Activated CD4-positive, CD25-positive, alpha-beta regulatory T cell (primary cell): Measurements from ENCODE around the gene PDE6C.

Source experiments
- DNase-seq, 4 experiments: peaks; one replicate each; lab custom pipeline; 2025; lab: John Stamatoyannopoulos, UW

Gene PDE6C

GRCh38 chr10:93612311-93612710 is at the start of gene PDE6C:
PDE6C (plus strand) TSS chr10:93612537; CDS start chr10:93612726, 189 bp downstream.
- no peak for DNase-seq

GRCh38 chr10:93565446-93565845 is 46.9 kb upstream of the PDE6C start:
- no peak for DNase-seq

- no peak for DNase-seq
These were observed 45.7 kb upstream of the PDE6C start, which contains the start of gene FFAR4 for GRCh38 chr10:93566435-93567276. FFAR4 (plus strand) TSS chr10:93566665; CDS start chr10:93566721, 56 bp downstream.

DNA sequence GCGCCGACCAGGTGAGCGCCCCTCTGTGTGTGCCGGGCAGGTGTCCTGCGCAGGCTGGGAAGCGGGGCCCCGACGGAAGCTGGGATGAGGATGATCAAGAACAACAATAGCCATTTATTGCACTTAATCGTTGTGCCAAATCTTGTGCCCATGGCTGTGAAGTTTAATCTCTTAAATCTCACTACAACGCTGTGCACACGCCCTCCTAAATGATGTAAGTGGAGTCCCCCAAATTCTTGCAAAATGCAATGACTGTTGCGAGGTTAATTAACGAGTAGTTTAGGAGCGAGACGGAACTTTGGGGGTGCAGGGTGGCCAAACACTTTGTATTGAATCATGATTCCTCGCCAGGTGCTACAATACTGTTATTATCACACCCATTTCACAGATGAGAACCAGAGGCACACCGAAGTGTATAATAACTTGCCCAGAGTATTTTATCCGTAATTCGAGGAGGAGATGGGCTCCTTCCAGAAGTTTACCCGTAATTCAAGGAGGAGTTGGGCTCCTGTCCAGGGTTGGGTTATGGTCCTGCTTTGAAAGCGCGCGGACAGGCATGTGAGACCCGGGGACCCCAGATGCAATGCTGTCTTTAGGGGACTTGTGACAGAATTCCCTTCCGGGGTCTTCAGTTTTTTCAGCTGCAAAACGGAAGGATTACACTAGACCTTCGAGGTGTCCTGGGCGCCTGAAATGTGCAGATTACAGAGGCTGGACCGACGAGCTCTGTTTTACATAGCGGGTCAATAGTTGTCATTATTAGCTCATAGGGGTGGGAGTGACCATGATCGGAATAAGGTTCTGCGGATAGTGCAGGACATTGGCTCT is 44.8 kb upstream of the PDE6C start:
- no peak for DNase-seq

- DNase-seq, result no peak
These were observed 44.3 kb upstream of the PDE6C start for GRCh38 chr10:93568105-93568390.

DNA sequence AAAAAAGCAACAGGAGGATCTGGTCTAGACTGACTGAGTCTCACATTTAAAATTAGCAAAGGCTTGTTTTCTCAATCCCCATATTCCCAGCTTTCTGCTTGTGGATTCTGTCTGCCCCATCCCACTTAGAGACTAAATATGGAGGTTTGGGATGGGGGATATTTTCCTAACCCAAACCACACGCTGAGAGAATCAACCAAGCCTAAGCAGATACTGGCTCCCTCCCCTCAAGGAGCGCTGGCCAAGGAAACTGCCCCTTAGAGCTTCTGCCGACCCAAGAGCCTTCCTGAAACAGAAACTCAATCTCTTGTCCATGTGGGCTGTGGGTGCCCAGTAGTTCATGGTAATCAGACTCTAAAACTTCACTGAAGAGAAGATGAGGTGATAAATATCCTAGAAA is 42.0 kb upstream of the PDE6C start:
- no peak for DNase-seq

DNA sequence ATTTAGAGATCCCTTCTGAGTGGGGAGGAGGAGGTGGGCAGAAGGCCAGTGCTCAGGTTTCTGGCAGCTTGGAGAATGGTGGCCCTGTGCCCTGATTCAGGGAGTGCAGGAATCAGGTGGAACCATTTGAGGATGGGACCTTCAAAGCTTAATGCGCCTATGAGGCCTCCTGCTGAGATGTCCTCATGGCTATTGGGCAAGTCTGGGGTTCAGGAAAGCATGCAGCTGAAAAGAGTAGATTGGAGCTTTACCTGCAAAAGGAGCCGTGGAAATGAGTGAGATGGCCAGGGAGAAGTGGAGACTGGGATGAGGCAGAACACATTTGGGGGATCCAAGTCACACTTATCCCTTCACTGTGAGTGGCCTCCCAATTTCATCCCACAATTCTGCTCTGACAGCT is 39.7 kb upstream of the PDE6C start:
- DNase-seq, result no peak

DNA sequence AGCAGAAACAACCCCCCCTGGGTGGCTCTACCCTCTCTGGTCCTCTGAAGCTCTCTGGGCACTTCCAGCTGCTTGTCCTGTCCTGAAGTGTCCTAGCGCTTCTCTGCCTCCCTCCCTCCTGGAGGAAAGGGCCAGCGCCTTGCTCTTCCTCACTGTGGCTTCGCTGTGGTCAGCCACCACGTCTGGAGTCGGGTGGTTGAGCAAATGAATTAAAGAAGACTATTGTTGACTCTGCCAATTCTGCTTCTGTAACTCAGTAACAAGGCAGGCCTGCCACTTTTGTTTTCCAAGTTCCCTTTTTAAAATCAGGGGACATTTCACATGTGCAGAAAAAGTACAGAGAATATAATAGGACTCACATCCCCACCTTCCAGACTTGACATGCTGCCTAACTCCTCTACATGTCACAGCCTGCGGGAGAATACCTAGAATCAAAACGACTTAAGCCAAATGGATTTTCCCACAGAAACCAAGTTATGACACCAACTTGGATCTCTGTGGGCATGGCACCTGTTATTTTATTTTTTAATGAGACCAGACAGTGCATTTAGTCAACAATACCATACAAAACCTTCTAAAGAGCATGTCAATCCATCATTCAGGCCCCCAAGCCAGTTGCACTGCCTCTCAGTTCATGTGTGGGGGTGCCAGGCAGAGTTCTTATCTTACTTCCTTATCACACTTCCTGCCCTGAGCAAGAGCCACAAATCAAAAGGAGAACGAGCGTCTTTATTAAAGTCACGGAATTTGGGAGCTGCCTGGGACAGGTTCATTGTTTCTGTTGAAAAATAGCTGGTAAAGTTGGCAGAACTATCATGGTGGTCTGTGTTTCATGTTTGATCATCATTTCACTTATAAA is 39.1 kb upstream of the PDE6C start:
- no peak for DNase-seq

DNA sequence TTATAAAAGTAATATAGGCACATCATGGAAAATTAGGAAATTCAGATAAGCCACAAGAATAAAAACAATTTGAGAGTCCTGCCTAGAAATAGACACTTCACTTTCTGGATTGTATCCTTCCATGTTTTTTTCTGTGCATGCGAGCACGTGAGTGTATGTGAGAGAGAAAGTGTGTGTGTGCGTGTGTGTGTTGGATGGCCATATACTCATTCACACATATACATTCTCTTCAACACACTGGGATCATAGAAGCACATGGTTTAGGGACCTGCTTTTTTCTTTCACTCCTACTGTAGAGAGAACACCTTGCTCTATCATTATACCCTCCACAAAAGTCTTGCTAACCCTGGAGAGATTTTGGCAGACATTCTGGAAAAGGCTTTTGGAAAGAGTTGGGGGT is 38.4 kb upstream of the PDE6C start:
- DNase-seq, result no peak

- DNase-seq, result no peak
These were observed 35.4 kb upstream of the PDE6C start for GRCh38 chr10:93576888-93577287.

GRCh38 chr10:93577565-93577964 is 34.8 kb upstream of the PDE6C start:
- no peak for DNase-seq

GRCh38 chr10:93579089-93579488 is 33.2 kb upstream of the PDE6C start:
- no peak for DNase-seq

- no peak for DNase-seq
These were observed 32.2 kb upstream of the PDE6C start for GRCh38 chr10:93579985-93580711.

GRCh38 chr10:93580828-93581227 is 31.5 kb upstream of the PDE6C start:
- no peak for DNase-seq

DNA sequence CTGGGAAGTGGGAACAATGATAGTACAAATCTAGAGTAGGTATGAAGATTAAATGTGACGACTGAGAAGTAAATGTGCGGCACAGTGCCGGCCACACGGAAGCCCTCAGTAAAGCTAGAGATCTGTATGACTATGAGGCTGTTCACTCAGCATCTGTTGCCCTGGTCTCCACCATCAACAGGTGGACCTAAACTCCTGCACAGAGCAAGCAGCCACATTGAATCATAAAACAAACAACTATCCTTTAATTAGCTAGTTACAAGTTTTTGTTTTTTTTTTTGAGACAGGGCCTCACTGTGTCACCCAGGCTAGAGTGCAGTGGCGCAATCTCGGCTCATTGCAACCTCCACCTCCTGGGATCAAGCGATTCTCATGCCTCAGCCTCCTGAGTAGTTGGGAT is 27.9 kb upstream of the PDE6C start:
- DNase-seq, result no peak

DNA sequence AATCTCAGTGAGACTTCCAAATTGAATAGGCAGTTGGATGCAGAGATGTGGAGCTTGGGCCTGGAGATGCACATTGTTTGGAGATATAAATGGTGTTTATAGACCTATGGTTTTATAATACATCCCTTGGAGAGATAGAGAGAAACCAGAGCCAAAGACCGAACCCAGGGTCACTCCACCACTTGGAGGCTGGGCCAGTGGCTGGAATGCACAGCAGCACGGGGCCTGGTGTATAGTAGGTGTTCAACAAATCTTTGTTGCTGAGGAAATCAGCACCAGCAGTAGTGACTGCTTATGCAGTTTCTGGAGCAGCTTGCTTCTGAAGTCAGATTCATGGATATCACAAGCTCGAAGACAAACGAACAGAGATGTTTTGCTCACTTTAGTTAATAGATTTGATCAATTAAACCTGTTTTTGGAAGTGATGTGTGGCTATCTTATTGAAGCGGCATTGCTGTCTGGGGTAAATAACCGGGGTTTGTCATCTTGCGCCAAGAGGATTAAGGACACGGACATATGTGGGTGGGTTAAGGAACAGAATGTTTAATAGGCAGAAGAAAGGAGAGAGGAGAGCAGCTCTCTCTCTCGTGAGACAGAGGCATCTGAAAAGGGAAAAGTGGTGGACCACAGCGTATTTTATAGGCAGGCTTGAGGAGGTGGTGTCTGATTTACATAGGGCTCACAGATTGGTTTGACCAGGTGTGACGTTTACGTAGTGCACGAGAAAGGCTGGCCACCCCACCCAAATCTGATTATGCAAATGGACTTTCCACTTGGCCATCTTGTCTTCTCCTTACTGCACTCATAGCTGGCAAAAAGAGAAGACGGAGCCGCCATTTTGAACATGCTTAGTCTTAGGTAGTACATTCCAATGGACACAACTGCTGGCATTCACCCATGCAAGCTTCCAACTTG is 22.4 kb upstream of the PDE6C start:
- DNase-seq, result no peak

DNA sequence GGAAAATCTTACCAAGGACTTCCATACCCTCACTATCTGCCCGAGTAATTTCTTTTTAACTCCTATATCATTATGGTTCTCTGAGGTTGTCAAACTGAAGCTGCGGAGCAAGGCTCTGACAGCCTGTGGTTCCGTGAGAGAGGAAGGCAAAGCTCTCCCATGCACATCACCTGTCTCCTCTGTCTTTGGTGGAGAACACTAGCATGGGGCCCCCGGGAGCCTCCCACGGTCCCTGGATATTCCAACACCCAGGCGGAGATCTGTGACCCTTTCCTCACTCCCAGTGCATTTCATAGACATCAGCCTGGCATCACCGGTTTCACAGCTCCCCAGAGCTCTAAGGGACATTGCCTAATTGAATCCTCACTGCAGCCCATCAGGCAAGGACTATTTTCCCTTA is 21.7 kb upstream of the PDE6C start:
- no peak for DNase-seq

GRCh38 chr10:93591065-93591808 is 21.1 kb upstream of the PDE6C start:
- no peak for DNase-seq

DNA sequence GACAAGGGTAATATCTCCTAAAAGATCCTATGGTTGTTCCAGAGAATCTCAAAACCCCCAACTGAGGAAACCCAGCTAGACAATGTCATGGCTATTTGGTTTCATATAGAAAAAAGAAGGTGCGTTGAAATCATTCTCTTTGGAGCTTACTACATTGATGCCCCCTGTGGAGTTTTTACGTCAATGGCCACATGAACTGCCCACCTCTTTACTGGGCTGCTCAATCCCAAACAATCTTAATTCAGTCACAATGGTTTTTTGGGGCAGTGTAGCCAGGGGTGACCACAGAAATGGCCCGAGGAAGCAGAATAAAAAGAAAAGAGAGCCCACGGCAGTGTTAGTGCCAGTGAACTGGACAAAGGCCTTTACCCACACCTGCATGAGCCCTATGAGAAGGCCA is 19.1 kb upstream of the PDE6C start:
- DNase-seq, result no peak

DNA sequence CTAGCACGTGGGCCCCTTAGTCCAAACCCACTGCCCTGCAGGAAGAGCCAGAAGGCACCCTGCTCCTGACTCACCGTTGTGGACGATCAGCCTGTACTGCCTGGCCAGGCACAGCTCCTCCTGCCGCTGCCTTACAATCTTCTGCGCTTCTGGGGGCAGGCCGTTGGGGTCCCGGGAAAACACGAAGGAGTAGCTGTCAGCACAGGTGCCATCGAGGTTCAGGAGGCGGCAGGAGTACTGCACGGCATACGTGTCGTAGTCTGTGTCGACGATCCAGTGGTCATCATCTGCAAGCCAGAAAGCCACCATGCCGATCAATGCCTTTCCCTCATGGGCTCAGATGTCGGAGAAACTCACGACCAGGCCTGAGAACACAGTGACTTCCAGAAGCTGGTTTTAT is 18.6 kb upstream of the PDE6C start:
- no peak for DNase-seq
